Naive thymus-derived CD4-positive, alpha-beta T cell (primary cell): ENCODE measurements around the gene SAP30BP. TPM values are rescaled to one million over a fixed set of nuclear protein-coding genes. Genes with fewer than 3 reads are reported as not detected.
A peak's percentile ranks its signal among the peaks of the same experiment; 100 is the strongest.

Source experiments
- ATAC-seq: fragments of 150-1000 bp; cut with Tn5 transposase; 2 replicates; pipeline ENCODE4 v1.10.0; 2021; ENCODE audit warnings: mild to moderate bottlenecking, moderate library complexity
- CTCF ChIA-PET: fragments of 350-600 bp; sonication (Branson Sonifier 250); formaldehyde crosslinking; loops from one replicate; lab custom pipeline; 2021; ENCODE audit warnings: antibody characterized with exemption; lab: Charles Lee
- POLR2A ChIA-PET: fragments of 350-600 bp; sonication (Branson Sonifier 250); formaldehyde crosslinking; loops from one replicate; lab custom pipeline; 2021; ENCODE audit warnings: antibody characterized with exemption, inconsistent platforms; lab: Charles Lee
- DNase-seq, 9 donors: peaks; one replicate each; pipeline versions ENCODE4 v3.0.0 to v3.0.0-alpha.2; 2020 to 2022; ENCODE audit warnings: mixed read lengths in 1 of 9
- H3K27ac ChIP-seq: one replicate; pipeline ENCODE4 v1.7.0; 2013; ENCODE audit warnings: mild to moderate bottlenecking, low read depth, low read length, moderate library complexity
- H3K27me3 ChIP-seq, 2 donors: one replicate each; pipeline ENCODE4 v1.7.0; 2013; ENCODE audit warnings: low read length in 2 of 2, mild to moderate bottlenecking in 2 of 2, moderate library complexity in 2 of 2; ENCODE audit not compliant: control insufficient read depth in 2 of 2, insufficient read depth in 2 of 2
- H3K36me3 ChIP-seq, 3 experiments: 1 replicate in 2 of 3; 2 replicates in 1 of 3; pipeline ENCODE4 v1.7.0; 2013; ENCODE audit warnings: low read length in 3 of 3, mild to moderate bottlenecking in 3 of 3, moderate library complexity in 1 of 3; ENCODE audit not compliant: insufficient read depth in 3 of 3, control insufficient read depth in 2 of 3
- H3K4me1 ChIP-seq, 2 donors: one replicate each; pipeline ENCODE4 v1.7.0; 2013; ENCODE audit warnings: low read length in 2 of 2, mild to moderate bottlenecking in 2 of 2, moderate library complexity in 1 of 2; ENCODE audit not compliant: control insufficient read depth in 2 of 2, insufficient read depth in 2 of 2
- H3K4me3 ChIP-seq: 2 replicates; pipeline ENCODE4 v1.7.0; 2013; ENCODE audit warnings: mild to moderate bottlenecking, low read length
- H3K9me3 ChIP-seq, 3 experiments: 1 replicate in 2 of 3; 2 replicates in 1 of 3; pipeline ENCODE4 v1.7.0; 2013; ENCODE audit warnings: low read length in 3 of 3; ENCODE audit not compliant: control insufficient read depth in 2 of 3
- H3K27ac Mint-ChIP-seq, 9 donors: one replicate each; pipeline ENCODE4 v1.8.0; 2020 to 2022; ENCODE audit warnings: mixed read lengths in 9 of 9, mild to moderate bottlenecking in 8 of 9, moderate library complexity in 5 of 9, inconsistent platforms in 2 of 9
- H3K27me3 Mint-ChIP-seq, 5 donors: one replicate each; pipeline ENCODE4 v1.8.0; 2021 to 2022; ENCODE audit warnings: mixed read lengths in 5 of 5, mild to moderate bottlenecking in 1 of 5
- H3K36me3 Mint-ChIP-seq, 5 donors: one replicate each; pipeline ENCODE4 v1.8.0; 2020 to 2022; ENCODE audit warnings: mixed read lengths in 5 of 5, mild to moderate bottlenecking in 3 of 5, inconsistent platforms in 1 of 5
- H3K4me1 Mint-ChIP-seq, 7 donors: one replicate each; pipeline ENCODE4 v1.8.0; 2020 to 2022; ENCODE audit warnings: mixed read lengths in 7 of 7, mild to moderate bottlenecking in 3 of 7, inconsistent platforms in 1 of 7
- H3K4me3 Mint-ChIP-seq, 10 donors: one replicate each; pipeline ENCODE4 v1.8.0; 2020 to 2022; ENCODE audit warnings: mild to moderate bottlenecking in 10 of 10, mixed read lengths in 10 of 10, moderate library complexity in 6 of 10, inconsistent platforms in 2 of 10
- H3K9me3 Mint-ChIP-seq, 11 donors: one replicate each; pipeline ENCODE4 v1.8.0; 2020 to 2022; ENCODE audit warnings: mixed read lengths in 11 of 11, mild to moderate bottlenecking in 4 of 11, inconsistent platforms in 1 of 11, moderate library complexity in 1 of 11
- intact Hi-C, 2 donors: fragments of 100-400 bp; cut with micrococcal nuclease; formaldehyde crosslinking; loops; one replicate each; pipeline ENCODE4 v1.15.1; 2023
- polyA plus RNA-seq, 2 donors: library from polyadenylated mRNA; unstranded; fragments of 300-500 nt; fragmentation: Illumina TruSeq; gene quantifications; one replicate each; pipeline ENCODE4 v1.2.3, GENCODE V29; 2021
- total RNA-seq, 6 experiments: library from RNA in 5 of 6; stranded (reverse) in 5 of 6; gene quantifications; 1 replicate in 5 of 6; 2 replicates in 1 of 6; pipeline ENCODE4 v1.2.3 and lab custom pipeline; 2021 to 2026

Gene SAP30BP
- total RNA-seq (100 to 1,000 TPM in 4 of 5 experiments, 10 to 100 TPM in 1; 97.6 to 198 (median 116) TPM), polyA plus RNA-seq (10 to 100 TPM; 69.5 to 76.1 TPM), total RNA-seq (lab: John Stamatoyannopoulos, UW) (128 reads per million, percentile 88 among the genes with 10 or more reads in this experiment)

DNA sequence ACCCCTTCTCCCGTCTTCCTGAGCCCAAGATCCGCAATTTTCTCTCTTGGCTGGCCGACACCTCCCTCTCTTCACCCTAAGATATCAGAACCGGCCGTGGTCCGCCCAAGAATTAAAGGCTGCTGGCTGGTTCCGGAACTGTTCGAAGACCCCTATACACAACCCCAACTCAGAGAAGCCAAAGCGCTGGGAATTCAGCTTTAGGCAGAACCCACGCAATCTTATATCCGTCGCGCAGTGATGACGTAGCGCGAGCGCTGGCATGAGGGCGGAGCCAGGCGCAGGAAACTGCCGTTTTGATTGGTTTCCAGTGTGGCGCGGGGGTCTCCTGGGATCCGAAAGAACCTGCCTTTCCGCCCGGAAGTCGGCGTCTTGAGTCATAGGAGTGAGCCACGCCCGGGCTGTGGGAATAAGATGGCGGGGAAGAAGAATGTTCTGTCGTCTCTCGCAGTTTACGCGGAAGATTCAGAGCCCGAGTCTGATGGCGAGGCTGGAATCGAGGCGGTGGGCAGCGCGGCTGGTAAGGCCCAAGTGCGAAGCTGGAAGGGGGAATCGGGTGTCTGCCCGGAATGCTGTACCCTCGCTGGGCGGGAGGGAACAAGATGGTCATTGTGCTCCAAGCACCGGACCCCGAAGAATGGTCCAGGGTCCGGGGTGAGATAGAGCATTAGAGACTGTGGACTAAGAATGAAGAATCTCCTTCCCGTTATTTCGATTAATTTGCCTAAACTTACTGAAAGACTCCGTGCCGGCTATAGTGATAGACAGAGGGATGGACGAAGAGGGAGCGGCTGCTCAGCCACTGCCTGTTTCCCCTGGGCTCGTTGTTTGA is at the start of gene SAP30BP, which contains the start of gene RECQL5:
SAP30BP (plus strand) TSS at position 380 of the 832 bp plus-strand sequence; CDS start at position 415, 35 bp downstream.
RECQL5 (minus strand) TSS at position 196 of the 832 bp plus-strand sequence. CDS start 597 bp downstream, outside the sequence.
- peak; percentile 94 to 98 (median 96) for DNase-seq
- POLR2A ChIA-PET: interaction anchor here (0.6 to 2.3 kb wide), 20 partner anchors 10 to 731 kb away, joined by 3 to 16 read pairs (median 4); partner anchors contain the start of genes GALK1, SLC25A19 and UNK
- no peaks in the 10 kb centered on the region for H3K27me3 Mint-ChIP-seq
- Histone ChIP-seq H3K27ac (peak within 1 kb of the TSS; percentile 96), H3K27me3 (no peaks in the 10 kb centered on the region), H3K9me3 (no peaks in the 10 kb centered on the region), H3K36me3 (peaks cover 8 to 53% (median 16%) of the 10 kb centered on the region in 3 experiments), H3K4me3 (peak within 1 kb of the TSS; percentile 99), H3K4me1 (peaks cover 21 to 26% of the 10 kb centered on the region in 2 donors)
- ATAC-seq: peak; percentile 100
- CTCF ChIA-PET: interaction anchor here (0.6 to 1.9 kb wide), 7 partner anchors 8 to 188 kb away, joined by 3 to 6 read pairs (median 4); partner anchors contain the start of genes SMIM5 and WBP2
- H3K36me3 Mint-ChIP-seq: peaks cover 8 to 38% (median 17%) of the 10 kb centered on the region in 5 donors
- intact Hi-C loops: loop anchor here (1.0 to 5.0 kb wide), 12 partner anchors 78 to 795 kb away; partner anchors contain the start of genes ACOX1 (in 1 of the 2), CASKIN2 (in 1 of the 2), FBF1 (in 1 of the 2) and FDXR (in 1 of the 2)
- peak within 1 kb of the TSS in 5 of 9 donors; percentile 6 to 83 (median 60) for H3K27ac Mint-ChIP-seq
- H3K4me3 Mint-ChIP-seq: peak within 1 kb of the TSS in 6 of 10 donors; percentile 59 to 74 (median 64)
- H3K9me3 Mint-ChIP-seq: no peaks in the 10 kb centered on the region
- H3K4me1 Mint-ChIP-seq: peaks cover 11 to 34% (median 21%) of the 10 kb centered on the region in 7 donors

DNA sequence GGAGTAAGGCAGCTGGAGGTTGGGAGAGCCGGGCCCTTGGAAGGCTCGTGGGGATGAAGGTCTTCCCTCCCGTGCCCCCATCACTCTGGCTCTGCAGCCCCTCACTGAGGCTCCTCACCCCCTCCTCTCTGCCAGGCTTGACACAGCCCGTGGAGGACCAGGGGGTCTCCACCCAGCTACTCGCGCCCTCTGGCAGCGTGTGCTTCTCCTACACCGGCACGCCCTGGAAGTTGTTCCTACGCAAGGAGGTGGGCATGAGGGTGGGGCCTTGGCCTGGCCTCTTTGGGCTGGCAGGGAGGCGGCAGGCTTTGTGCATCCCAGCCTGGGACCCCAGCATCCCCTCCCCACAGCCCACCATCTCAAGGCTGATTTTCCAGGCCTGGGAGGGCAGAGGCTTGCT is 49.5 kb upstream of the SAP30BP start:
- H3K27me3 Mint-ChIP-seq: no peaks in the 10 kb centered on the region
- Histone ChIP-seq H3K27ac (no peak overlapping the region), H3K9me3 (no peaks in the 10 kb centered on the region), H3K27me3 (no peaks in the 10 kb centered on the region), H3K4me3 (no peak overlapping the region), H3K4me1 (no peaks in the 10 kb centered on the region), H3K36me3 (peaks cover 0 to 71% (median 0%) of the 10 kb centered on the region in 3 experiments)
- peaks cover 0 to 5% (median 0%) of the 10 kb centered on the region in 5 donors for H3K36me3 Mint-ChIP-seq
- CTCF ChIA-PET: interaction anchor here (0.6 to 0.9 kb wide), 2 partner anchors 56 to 189 kb away, joined by 3 read pairs; no protein-coding TSS in a partner anchor
- no peak overlapping the region for H3K27ac Mint-ChIP-seq
- no peak for ATAC-seq
- intact Hi-C loops: no loop called here
- no peaks in the 10 kb centered on the region for H3K9me3 Mint-ChIP-seq
- no peak for DNase-seq
- POLR2A ChIA-PET: no interaction called here
- no peak overlapping the region for H3K4me3 Mint-ChIP-seq
- H3K4me1 Mint-ChIP-seq: peaks cover 0 to 3% (median 0%) of the 10 kb centered on the region in 7 donors

DNA sequence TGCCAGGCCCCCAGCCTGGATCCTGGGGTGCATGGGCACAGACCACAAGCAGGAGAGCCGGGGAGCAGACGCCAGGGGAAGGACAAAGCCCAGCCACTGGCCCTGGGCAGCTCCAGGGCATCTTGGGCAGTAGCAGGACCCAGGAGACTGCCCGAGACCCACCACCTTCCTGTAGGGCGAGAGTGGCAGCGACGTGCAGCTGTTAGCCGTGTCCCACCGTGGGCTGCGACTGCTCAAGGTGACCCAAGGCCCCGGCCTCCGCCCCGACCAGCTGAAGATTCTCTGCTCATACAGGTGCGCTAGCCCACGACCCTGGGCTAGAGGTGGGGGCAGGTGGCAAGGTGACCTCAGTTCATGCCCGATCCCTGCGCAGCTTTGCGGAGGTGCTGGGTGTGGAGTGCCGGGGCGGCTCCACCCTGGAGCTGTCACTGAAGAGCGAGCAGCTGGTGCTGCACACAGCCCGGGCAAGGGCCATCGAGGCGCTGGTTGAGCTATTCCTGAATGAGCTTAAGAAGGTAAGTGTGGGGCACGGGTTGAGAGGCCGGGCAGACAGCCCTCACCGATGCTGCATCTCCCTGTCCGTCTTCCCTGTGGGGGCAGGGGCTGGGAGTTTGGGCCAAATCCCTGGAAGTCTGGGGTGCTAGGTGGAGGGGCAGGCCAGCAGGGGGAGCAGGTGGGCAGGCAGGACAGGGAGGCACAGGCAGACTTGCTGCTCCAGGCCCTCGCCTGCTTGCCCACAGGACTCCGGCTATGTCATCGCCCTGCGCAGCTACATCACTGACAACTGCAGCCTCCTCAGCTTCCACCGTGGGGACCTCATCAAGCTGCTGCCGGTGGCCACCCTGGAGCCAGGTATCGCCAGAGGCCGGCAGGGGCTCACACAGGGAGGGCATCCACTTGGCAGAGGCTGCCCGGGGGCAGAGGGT is 47.4 kb upstream of the SAP30BP start:
- ChIA-PET CTCF (interaction anchor here (0.6 to 1.6 kb wide), 3 partner anchors 118 to 1459 kb away, joined by 3 to 4 read pairs (median 3); no protein-coding TSS in a partner anchor), POLR2A (interaction anchor here (0.7 kb wide), 1 partner anchor 330 kb away, joined by 3 read pairs; no protein-coding TSS in a partner anchor)
- peak in 1 of 9 donors; percentile 10 for DNase-seq
- Mint-ChIP-seq H3K9me3 (no peaks in the 10 kb centered on the region), H3K4me1 (peaks cover 0 to 5% (median 0%) of the 10 kb centered on the region in 7 donors), H3K27ac (peak overlapping the region in 1 of 9 donors; percentile 51), H3K4me3 (no peak overlapping the region), H3K36me3 (peaks cover 0 to 5% (median 0%) of the 10 kb centered on the region in 5 donors), H3K27me3 (no peaks in the 10 kb centered on the region)
- Histone ChIP-seq H3K4me3 (no peak overlapping the region), H3K27ac (no peak overlapping the region), H3K27me3 (no peaks in the 10 kb centered on the region), H3K4me1 (no peaks in the 10 kb centered on the region), H3K9me3 (no peaks in the 10 kb centered on the region), H3K36me3 (peaks cover 0 to 63% (median 0%) of the 10 kb centered on the region in 3 experiments)
- peak; percentile 17 for ATAC-seq
- intact Hi-C loops: no loop called here

DNA sequence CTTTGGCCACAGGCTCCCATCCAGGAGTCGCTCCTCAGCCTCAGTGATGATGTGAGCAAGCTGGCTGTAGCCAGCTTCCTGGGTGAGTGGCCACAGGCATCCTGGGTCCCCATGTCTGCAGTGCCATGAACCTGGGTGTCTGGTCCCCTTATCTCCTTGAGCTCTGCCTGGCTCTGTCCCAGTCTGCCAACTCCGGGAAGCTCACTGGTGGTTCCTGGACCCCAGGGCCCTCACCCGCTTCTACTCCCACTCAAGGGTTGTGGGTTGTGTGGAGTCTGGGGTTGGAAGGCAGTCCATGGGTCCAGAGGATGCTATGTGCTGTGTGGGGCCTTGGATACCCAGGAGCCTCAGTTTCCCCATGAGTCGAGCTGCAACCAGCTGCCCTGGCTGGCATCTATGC is 45.6 kb upstream of the SAP30BP start:
- no peaks in the 10 kb centered on the region for H3K9me3 Mint-ChIP-seq
- DNase-seq: no peak
- POLR2A ChIA-PET: no interaction called here
- H3K9me3 ChIP-seq: no peaks in the 10 kb centered on the region
- no peak for ATAC-seq
- no peak overlapping the region for H3K4me3 ChIP-seq
- H3K4me1 ChIP-seq: no peaks in the 10 kb centered on the region
- H3K36me3 ChIP-seq: peaks cover 0 to 63% (median 0%) of the 10 kb centered on the region in 3 experiments
- H3K36me3 Mint-ChIP-seq: peaks cover 0 to 5% (median 0%) of the 10 kb centered on the region in 5 donors
- H3K27ac ChIP-seq: no peak overlapping the region
- H3K4me1 Mint-ChIP-seq: peaks cover 0 to 5% (median 0%) of the 10 kb centered on the region in 7 donors
- H3K4me3 Mint-ChIP-seq: no peak overlapping the region
- no peaks in the 10 kb centered on the region for H3K27me3 ChIP-seq
- no peak overlapping the region for H3K27ac Mint-ChIP-seq
- intact Hi-C loops: no loop called here
- CTCF ChIA-PET: interaction anchor here (1.9 kb wide), 1 partner anchor 12 kb away, joined by 5 read pairs; the partner anchor contains the start of gene SMIM5
- no peaks in the 10 kb centered on the region for H3K27me3 Mint-ChIP-seq

DNA sequence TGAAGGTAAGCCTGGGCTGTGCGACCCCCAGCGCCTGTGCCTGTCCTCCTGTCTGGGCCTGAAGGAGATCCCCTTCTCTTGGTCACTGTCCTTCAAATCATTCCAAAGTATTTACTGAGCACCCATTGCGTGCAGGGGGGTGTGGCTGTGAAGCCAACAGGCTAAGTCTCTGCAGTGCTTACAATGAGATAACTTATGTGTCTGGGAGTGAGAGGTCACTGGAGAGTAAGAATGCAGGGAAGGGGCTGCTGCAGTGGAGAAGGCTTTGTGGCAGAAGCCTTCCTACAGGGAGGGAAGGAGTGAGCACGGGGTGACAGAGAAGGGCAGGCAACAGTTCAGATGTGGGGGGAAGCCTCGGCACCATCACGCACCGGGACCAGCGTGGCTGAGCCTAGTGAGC is 45.1 kb upstream of the SAP30BP start:
- H3K27ac ChIP-seq: no peak overlapping the region
- peak overlapping the region in 5 of 9 donors; percentile 23 to 76 (median 66) for H3K27ac Mint-ChIP-seq
- CTCF ChIA-PET: interaction anchor here (1.9 kb wide), 1 partner anchor 11 kb away, joined by 5 read pairs; the partner anchor contains the start of gene SMIM5
- H3K4me3 Mint-ChIP-seq: no peak overlapping the region
- peaks cover 0 to 5% (median 0%) of the 10 kb centered on the region in 7 donors for H3K4me1 Mint-ChIP-seq
- H3K9me3 Mint-ChIP-seq: no peaks in the 10 kb centered on the region
- intact Hi-C loops: no loop called here
- H3K36me3 ChIP-seq: peaks cover 0 to 63% (median 0%) of the 10 kb centered on the region in 3 experiments
- no peaks in the 10 kb centered on the region for H3K9me3 ChIP-seq
- H3K27me3 Mint-ChIP-seq: no peaks in the 10 kb centered on the region
- H3K36me3 Mint-ChIP-seq: peaks cover 0 to 5% (median 0%) of the 10 kb centered on the region in 5 donors
- H3K27me3 ChIP-seq: no peaks in the 10 kb centered on the region
- H3K4me3 ChIP-seq: no peak overlapping the region
- no peak for DNase-seq
- ATAC-seq: no peak
- POLR2A ChIA-PET: no interaction called here
- no peaks in the 10 kb centered on the region for H3K4me1 ChIP-seq
